Neutrophil (primary cell): ENCODE results near the gene DSCAML1.

Experiments used
- H3K27ac ChIP-seq: fragments of 200-600 bp; sonication (generic); 2 replicates; pipeline ENCODE4 v1.5.1; 2016; ENCODE audit warnings: mild to moderate bottlenecking, moderate library complexity
- H3K27me3 ChIP-seq: fragments of 200-600 bp; sonication (generic); 2 replicates; pipeline ENCODE4 v1.6.0; 2016; ENCODE audit warnings: mild to moderate bottlenecking
- H3K36me3 ChIP-seq: fragments of 200-600 bp; sonication (generic); 2 replicates; pipeline ENCODE4 v1.5.1; 2017
- H3K4me1 ChIP-seq, 2 experiments: fragments of 200-600 bp in 1 of 2; sonication (generic) in 1 of 2; 1 replicate in 1 of 2; 2 replicates in 1 of 2; pipeline versions ENCODE4 v1.5.1 to v1.6.1; 2013 to 2016; ENCODE audit warnings: low read depth in 1 of 2, low read length in 1 of 2, mild to moderate bottlenecking in 1 of 2, moderate library complexity in 1 of 2; ENCODE audit not compliant: control insufficient read depth in 1 of 2, insufficient read depth in 1 of 2
- H3K4me3 ChIP-seq, 2 experiments: fragments of 200-600 bp in 1 of 2; sonication (generic) in 1 of 2; 1 replicate in 1 of 2; 2 replicates in 1 of 2; pipeline ENCODE4 v1.5.1; 2013 to 2016; ENCODE audit warnings: low read depth in 1 of 2, low read length in 1 of 2, mild to moderate bottlenecking in 1 of 2, moderate library complexity in 1 of 2
- H3K9me3 ChIP-seq: fragments of 200-600 bp; sonication (generic); 2 replicates; pipeline ENCODE4 v1.5.1; 2016
- CTCF ChIP-seq: fragments of 200-600 bp; sonication (generic); IDR thresholded peaks from 2 replicates; pipeline ENCODE4 v1.5.1; 2016; ENCODE audit warnings: antibody characterized with exemption

The DSCAML1 gene

GRCh38 chr11:117809236-117810055 lies 12.4 kb upstream of the DSCAML1 start:
- TF ChIP-seq CTCF = no peak
- no peaks in the 10 kb centered on the region for H3K36me3 ChIP-seq
- H3K4me1 ChIP-seq = no peaks in the 10 kb centered on the region
- no peak overlapping the region for H3K27ac ChIP-seq
- peaks cover 44% of the 10 kb centered on the region for H3K27me3 ChIP-seq
- H3K4me3 ChIP-seq = no peak overlapping the region
- no peaks in the 10 kb centered on the region for H3K9me3 ChIP-seq

- H3K4me1 ChIP-seq = no peaks in the 10 kb centered on the region
- H3K36me3 ChIP-seq = no peaks in the 10 kb centered on the region
- H3K27me3 ChIP-seq = peaks cover 44% of the 10 kb centered on the region
- TF ChIP-seq CTCF = no peak
- H3K9me3 ChIP-seq = no peaks in the 10 kb centered on the region
- no peak overlapping the region for H3K27ac ChIP-seq
- no peak overlapping the region for H3K4me3 ChIP-seq
Observed at GRCh38 chr11:117808784-117809183, 11.8 kb upstream of the DSCAML1 start.

GRCh38 chr11:117807482-117808327 lies 10.7 kb upstream of the DSCAML1 start:
- Histone ChIP-seq H3K27me3 (peaks cover 44% of the 10 kb centered on the region), H3K4me1 (no peaks in the 10 kb centered on the region), H3K27ac (no peak overlapping the region), H3K4me3 (no peak overlapping the region), H3K36me3 (no peaks in the 10 kb centered on the region), H3K9me3 (no peaks in the 10 kb centered on the region)
- peak; percentile 91 for TF ChIP-seq CTCF

- Histone ChIP-seq H3K27ac (no peak overlapping the region), H3K4me1 (no peaks in the 10 kb centered on the region), H3K9me3 (no peaks in the 10 kb centered on the region), H3K4me3 (no peak overlapping the region), H3K27me3 (peaks cover 49% of the 10 kb centered on the region), H3K36me3 (no peaks in the 10 kb centered on the region)
- TF ChIP-seq CTCF = no peak
Observed at GRCh38 chr11:117806846-117807245, 9.8 kb upstream of the DSCAML1 start.

- H3K9me3 ChIP-seq = no peaks in the 10 kb centered on the region
- no peak overlapping the region for H3K27ac ChIP-seq
- H3K4me3 ChIP-seq = no peak overlapping the region
- no peaks in the 10 kb centered on the region for H3K4me1 ChIP-seq
- no peak for TF ChIP-seq CTCF
- peaks cover 62% of the 10 kb centered on the region for H3K27me3 ChIP-seq
- H3K36me3 ChIP-seq = no peaks in the 10 kb centered on the region
Observed at GRCh38 chr11:117805045-117805444, 8.0 kb upstream of the DSCAML1 start.
